Umbilical cord (tissue), 2 donors: Measurements from ENCODE around the gene SECISBP2. TPM values are rescaled to one million over a fixed set of nuclear protein-coding genes. Genes with fewer than 3 reads are reported as not detected.

Experiments used
- DNase-seq: peaks from one replicate; pipeline ENCODE4 v3.0.0-alpha.2; 2015; ENCODE audit warnings: low spot score
- total RNA-seq: library from RNA; depleted of rRNA; stranded (reverse); fragments of >200 nt; gene quantifications from one replicate; pipeline ENCODE4 v1.2.3, GENCODE V29; 2014; ENCODE audit warnings: low replicate concordance; ENCODE audit not compliant: insufficient read depth

Gene SECISBP2
- total RNA-seq, 1 donor from 2014 or later, result 79.0 TPM

- no peak for DNase-seq
Observed at GRCh38 chr9:89347651-89348050, 29.4 kb downstream of the SECISBP2 start.

- no peak for DNase-seq
Observed at GRCh38 chr9:89349607-89350006, 31.3 kb downstream of the SECISBP2 start.

DNA sequence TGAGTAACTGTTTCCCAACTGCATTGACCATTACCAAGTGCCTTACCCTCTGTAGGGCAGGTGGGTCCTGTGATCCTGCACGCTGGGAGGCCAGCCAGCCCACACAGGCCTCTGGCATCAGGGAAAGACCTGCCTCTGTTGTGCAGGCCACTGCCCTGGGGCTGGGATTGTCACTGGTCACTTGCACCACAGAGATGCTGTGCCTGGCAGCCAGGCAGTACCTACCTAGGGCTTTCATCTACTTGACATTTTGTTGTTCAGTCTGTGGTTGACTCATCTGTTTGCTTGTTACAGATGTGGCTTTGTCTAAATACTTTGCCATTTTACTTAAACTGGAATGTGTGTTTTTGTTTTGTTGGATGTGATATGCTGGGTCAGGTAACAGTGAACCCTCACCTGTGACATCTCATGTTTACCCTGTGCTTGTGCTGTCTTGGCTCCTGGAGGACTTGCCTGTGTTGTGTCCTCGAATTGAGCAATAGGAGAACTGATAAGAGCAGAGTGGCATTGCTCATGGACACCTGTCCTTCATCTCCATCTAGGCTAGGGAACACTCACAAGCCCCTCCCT lies 32.8 kb downstream of the SECISBP2 start:
- DNase-seq, result no peak

GRCh38 chr9:89351584-89352300 lies 33.4 kb downstream of the SECISBP2 start:
- DNase-seq, result no peak

DNA sequence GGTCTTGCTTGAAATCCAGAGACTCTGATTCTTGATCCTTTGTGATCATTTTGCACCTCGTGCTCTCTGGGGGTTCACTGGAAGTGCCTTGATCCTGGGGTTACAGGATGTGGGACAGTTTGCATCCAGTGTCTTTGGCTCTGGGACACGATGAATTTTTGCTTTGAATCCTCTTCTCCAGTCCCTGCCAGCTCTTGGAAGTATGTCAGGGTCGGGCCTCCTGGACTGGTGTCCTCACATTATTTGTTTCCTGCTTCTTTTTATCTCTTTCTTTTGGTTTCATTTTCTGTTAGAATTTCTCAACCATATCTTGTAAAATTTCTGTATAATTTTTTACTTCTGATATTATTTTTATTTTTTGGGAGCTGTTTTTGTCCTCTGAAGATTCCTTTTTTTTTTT lies 34.2 kb downstream of the SECISBP2 start:
- no peak for DNase-seq

- DNase-seq, result no peak
Observed at GRCh38 chr9:89352874-89353649, 34.8 kb downstream of the SECISBP2 start.

- DNase-seq, result no peak
Observed at GRCh38 chr9:89353989-89354388, 35.7 kb downstream of the SECISBP2 start.

DNA sequence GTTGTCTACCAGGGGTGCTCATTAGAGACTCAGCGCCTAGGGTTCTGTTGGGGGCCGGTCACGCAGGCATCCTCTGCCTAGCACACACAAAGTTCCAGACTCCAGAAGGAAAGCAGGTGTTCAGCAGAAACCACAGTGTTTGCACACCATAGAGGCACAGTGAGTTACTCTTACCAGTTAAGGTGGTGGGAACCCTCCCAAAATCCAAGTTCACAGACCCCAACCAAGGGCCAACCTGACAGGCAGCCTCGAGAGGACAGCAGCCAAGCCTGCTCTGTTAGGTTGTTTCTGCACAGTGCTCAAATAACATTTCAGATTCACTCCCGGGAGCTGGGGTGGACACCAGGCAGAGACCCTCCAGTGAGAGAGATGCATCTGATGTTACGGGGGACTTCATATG lies 36.2 kb downstream of the SECISBP2 start:
- DNase-seq, result no peak

DNA sequence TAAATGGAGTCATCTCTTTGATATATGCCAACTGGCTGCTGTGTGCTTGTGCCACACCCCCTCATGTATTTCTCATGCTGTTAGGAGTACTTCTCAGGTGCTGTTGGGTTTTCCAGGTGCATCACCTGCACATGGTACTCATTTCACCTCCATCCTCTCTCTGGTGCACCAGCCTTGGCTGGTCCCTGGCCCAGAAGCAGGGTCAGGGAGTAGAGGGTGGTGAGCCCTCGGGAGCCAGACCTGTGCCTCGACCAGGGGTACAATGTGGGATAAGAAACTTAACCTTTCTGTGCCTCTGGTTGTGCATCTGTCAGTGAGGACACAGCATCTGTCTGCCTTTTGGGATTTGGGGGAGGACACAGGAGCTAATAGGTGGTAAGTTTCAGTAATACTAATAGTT lies 38.5 kb downstream of the SECISBP2 start:
- no peak for DNase-seq

GRCh38 chr9:89357331-89358197 lies 39.3 kb downstream of the SECISBP2 start:
- DNase-seq, result no peak

GRCh38 chr9:89358376-89358916 lies 40.1 kb downstream of the SECISBP2 start:
- no peak for DNase-seq

DNA sequence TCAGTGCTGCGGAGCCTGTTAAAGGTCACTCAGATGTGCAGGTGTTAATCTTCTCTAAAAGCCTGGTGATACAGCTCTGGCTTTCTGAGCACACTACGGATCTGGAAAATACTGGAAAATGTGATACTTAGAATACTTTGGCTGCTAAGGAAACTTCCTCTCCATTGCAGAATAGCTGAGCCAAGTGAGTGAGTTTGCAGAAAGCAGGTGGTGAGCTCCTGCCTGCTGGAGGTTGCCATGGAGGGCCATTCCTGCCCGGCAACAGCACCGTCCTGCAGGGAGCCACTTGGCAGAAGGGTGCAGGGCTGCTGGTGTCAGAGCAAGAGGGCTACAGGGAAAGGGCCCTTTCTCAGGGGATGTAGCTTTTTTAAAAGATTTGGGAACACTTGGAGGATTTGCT lies 40.7 kb downstream of the SECISBP2 start:
- DNase-seq, result no peak

- no peak for DNase-seq
Observed at GRCh38 chr9:89359751-89360261, 41.5 kb downstream of the SECISBP2 start.

GRCh38 chr9:89360465-89360864 lies 42.2 kb downstream of the SECISBP2 start:
- no peak for DNase-seq

GRCh38 chr9:89361031-89361430 lies 42.7 kb downstream of the SECISBP2 start:
- DNase-seq, result no peak

DNA sequence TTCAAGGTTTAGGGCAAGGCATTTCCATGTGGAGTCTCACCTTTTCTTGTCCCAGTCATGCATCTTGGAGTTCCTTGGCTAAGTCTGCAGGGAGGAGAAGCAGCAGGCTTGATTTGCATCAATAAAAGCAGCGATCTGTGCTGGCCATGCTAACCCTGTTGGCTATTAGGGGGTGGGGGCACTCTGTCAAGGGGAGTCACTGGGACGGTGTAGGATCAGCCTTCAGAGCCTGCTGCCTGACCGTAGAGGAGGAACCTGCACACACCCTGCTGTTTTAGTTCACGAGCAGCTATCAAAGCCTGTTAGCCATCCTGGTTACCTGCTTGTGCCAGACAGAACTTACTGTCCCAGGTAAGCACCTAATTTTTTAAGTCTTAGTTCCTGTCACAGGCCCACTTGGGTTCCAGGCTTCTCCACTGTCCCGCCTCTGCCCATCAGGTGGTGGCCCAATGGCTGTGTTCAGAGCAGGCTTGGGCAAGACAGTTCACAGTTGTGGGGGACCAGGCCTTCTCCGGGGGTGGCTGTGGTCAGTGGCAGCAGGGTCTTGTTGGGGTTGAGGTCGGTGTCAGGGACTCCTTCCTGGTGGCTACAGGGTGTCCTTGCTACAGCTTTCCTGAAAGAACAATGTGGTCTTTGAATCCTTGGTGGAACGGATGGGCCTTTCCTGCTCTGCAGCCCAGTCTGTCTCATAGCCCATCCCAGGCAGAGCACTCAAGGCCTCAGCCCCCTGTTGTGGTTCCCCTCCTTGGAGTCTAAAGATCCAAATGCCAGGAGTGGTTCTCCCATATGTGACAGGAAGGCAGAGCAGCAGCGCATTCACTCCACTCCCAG lies 43.7 kb downstream of the SECISBP2 start:
- DNase-seq, result no peak

DNA sequence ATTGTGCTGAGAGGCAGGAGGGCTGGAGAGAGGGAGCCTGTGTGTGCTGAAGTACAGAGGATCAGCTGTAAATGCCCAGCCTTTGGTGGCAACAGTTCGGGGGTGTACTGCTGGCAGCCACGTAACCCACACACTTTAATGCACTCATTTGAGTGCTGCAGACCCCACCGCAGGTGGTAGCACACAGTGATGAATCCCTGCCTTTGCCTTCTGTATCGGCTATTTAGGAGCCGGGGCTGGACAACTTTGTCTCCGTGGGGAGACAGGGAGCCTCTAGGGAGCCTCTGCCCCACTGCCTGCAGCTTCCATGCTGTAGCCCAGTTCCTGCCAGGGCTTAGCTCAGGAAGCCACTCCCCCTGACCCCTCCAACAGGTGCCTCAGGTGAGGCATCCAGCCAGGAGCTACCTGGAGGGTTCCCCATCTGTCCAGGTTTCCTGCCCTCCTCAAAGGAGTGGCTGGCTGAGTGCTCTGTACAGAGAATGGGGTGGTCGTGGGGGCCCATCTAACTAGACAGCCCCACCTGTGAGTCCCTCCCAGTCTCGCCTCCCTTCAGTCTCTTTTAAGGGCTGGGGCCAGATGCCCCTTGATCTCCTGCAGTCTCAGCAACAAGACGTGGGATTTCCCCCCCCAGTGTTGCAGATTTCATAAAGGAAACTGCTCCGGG lies 44.5 kb downstream of the SECISBP2 start:
- DNase-seq, result no peak

DNA sequence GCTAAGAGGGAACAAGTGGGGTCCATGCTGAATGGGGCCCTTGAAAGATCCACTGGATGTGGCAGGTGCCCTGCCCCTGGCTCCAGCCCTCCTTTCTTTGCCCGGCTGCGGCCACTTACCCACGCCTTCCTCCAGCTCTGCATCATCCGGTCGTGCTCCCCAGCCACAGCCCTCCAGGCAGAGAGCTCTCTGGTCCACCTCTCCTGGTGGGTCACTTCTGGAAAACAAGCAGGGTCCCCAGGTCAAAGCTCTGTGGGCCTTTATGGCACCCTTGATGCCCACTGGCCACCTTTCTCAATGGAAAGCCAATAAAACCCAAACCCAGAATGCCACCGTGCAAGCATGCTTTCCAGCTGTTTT lies 45.0 kb downstream of the SECISBP2 start:
- no peak for DNase-seq

DNA sequence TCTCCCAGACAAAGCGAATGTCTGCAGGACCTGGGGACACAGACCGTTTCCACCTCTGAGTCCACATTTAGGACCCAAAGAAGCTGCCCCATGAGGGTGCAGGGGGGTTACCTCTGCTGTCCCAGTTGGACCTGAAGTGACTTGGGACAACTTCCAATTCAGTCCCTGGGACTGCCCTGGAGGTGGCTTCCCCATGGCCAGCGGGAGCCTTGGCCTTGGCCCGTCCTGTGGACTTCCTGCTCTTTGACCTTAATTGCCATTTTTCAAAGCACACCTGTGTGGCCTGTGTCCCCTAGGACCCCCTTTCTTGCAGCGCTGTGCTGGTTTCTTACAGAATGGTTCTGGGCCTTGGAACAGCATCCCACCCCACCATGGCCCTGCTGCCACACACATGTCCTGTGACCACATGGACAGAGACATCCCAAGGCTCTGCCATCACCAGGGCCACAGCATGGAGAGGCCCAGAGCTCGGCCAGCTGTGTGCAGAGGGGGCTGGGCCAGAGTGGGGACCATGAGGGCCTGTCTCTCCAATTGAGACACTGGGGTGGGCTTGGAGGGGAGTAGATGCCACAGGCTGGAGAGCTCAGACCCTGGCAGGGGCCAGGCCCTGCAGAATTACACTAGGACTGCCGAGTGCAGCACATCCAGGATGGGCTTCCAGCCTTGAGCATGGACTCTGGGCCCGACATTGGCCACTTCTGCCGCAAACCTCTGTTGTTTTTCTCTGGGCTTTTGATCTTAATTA lies 45.8 kb downstream of the SECISBP2 start:
- no peak for DNase-seq
